ENCODE measurements around the gene IFNLR1. TPM values are rescaled to one million over a fixed set of nuclear protein-coding genes. Genes with fewer than 3 reads are reported as not detected.
A peak's percentile ranks its signal among the peaks of the same experiment; 100 is the strongest.

Gene IFNLR1
- total RNA-seq, 1 donor from 2014 or later: 7.1 TPM

DNA sequence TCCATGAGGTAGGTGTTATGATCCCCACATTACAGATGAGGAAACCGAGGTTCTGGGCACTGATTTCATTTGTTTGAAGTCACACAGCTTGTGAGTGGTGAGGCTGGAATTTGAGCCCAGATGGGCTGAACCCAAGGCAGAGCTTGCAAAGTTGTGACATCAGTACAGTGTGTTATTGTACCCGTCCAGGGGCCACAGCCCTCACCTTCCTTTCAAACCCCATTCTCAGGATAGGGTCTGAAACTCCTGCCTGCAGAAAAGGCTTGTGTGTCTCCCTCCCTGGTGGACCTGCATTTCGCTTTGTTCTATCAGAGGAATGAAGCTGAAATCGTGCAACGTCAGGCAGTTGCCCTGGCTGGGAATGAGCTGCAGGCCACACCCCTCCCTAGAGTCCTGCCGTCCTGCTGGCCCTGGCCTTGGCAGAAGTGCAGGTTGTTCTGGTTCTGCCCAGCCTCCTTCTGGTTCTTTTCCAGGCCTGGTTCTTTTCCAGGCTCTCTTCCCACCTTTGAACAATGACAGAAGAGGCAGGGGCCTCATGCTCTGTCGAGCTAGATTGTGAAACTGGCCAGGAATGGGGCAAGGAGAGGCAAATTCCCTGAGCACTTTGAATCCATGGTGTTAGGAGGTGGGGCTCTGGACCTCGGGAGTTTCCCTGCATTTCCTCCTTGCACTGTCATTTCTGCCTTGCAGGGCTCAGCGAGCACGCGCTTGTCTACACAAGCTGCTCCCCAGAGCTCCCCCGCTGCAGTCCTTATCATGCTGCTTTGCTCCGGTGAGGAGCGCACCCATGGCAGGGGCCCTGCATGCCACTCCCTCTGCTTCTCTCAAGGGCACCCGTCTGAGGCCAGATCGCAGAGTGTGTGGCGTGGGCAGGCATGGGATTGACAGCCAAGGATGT is 67.0 kb downstream of the IFNLR1 start:
- Mint-ChIP-seq H3K4me3 (peak overlapping the region; percentile 55), H3K4me1 (ENCODE audit: unreplicated experiment) (peaks cover 18% of the 10 kb centered on the region), H3K9me3 (no peaks in the 10 kb centered on the region), H3K27ac (peak overlapping the region; percentile 90), H3K27me3 (peaks cover 6% of the 10 kb centered on the region), H3K36me3 (no peaks in the 10 kb centered on the region)
- TF ChIP-seq, protein P1, sequence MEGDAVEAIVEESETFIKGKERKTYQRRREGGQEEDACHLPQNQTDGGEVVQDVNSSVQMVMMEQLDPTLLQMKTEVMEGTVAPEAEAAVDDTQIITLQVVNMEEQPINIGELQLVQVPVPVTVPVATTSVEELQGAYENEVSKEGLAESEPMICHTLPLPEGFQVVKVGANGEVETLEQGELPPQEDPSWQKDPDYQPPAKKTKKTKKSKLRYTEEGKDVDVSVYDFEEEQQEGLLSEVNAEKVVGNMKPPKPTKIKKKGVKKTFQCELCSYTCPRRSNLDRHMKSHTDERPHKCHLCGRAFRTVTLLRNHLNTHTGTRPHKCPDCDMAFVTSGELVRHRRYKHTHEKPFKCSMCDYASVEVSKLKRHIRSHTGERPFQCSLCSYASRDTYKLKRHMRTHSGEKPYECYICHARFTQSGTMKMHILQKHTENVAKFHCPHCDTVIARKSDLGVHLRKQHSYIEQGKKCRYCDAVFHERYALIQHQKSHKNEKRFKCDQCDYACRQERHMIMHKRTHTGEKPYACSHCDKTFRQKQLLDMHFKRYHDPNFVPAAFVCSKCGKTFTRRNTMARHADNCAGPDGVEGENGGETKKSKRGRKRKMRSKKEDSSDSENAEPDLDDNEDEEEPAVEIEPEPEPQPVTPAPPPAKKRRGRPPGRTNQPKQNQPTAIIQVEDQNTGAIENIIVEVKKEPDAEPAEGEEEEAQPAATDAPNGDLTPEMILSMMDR (conservative IDR thresholded peaks at IDR 0.05): no peak
- no peak for DNase-seq (ENCODE audit: extremely low spot score, unreplicated experiment)

- TF ChIP-seq, protein P1 (conservative IDR thresholded peaks at IDR 0.05): no peak
- H3K27me3 Mint-ChIP-seq: peaks cover 6% of the 10 kb centered on the region
- no peak overlapping the region for H3K4me3 Mint-ChIP-seq
- no peaks in the 10 kb centered on the region for H3K36me3 Mint-ChIP-seq
- H3K9me3 Mint-ChIP-seq: no peaks in the 10 kb centered on the region
- no peak for DNase-seq (ENCODE audit: extremely low spot score, unreplicated experiment)
- peaks cover 18% of the 10 kb centered on the region for H3K4me1 Mint-ChIP-seq (ENCODE audit: unreplicated experiment)
- peak overlapping the region; percentile 90 for H3K27ac Mint-ChIP-seq
Observed at GRCh38 chr1:24119489-24119858, 67.6 kb downstream of the IFNLR1 start.

DNA sequence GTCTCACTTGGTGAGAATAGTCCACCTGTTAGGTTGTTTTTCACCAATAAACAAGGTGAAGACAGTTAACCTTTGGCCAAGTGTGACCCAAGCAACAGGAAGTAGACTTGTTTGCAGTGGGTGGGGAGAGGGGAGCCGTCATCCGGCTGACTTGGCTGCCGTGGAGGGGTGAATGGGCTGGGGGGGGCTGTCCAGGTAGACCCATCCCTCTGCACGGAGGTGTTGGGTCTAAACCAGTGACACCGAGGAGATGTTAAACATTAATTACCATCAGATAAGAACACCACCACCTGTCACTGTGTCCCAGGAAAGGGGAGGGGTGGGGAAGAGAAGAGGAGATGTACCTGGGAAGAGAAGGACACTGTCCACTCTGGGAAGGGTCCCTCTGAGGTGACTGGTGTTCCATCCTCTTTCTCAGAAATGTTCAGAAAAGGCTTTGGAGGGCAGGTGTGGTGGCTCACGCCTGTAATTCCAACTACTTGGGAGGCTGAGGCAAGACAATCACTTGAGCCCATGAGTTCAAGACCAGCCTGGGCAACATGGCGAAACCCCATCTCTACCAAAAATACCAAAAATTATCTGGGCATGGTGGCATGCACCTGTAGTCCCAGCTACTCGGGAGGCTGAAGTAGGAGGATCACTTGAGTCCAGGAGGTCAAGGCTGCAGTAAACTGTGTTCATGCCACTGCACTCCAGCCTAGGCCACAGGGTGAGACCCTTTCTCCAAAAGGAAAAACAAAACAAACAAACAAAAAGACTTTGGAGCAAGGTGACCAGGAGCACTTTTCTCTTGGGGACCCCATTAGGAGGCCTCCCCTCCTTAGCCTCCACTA is 68.5 kb downstream of the IFNLR1 start:
- Mint-ChIP-seq H3K36me3 (no peaks in the 10 kb centered on the region), H3K4me1 (ENCODE audit: unreplicated experiment) (peaks cover 18% of the 10 kb centered on the region), H3K27me3 (peaks cover 9% of the 10 kb centered on the region), H3K27ac (peak overlapping the region; percentile 48), H3K9me3 (no peaks in the 10 kb centered on the region), H3K4me3 (no peak overlapping the region)
- DNase-seq (ENCODE audit: extremely low spot score, unreplicated experiment): no peak
- TF ChIP-seq, protein P1 (conservative IDR thresholded peaks at IDR 0.05): no peak

GRCh38 chr1:24117722-24118409 is 69.2 kb downstream of the IFNLR1 start:
- Mint-ChIP-seq H3K9me3 (no peaks in the 10 kb centered on the region), H3K4me3 (peak overlapping the region; percentile 14), H3K27ac (peak overlapping the region; percentile 81), H3K36me3 (no peaks in the 10 kb centered on the region), H3K4me1 (ENCODE audit: unreplicated experiment) (peaks cover 18% of the 10 kb centered on the region), H3K27me3 (peaks cover 9% of the 10 kb centered on the region)
- TF ChIP-seq, protein P1 (conservative IDR thresholded peaks at IDR 0.05): no peak
- no peak for DNase-seq (ENCODE audit: extremely low spot score, unreplicated experiment)

DNA sequence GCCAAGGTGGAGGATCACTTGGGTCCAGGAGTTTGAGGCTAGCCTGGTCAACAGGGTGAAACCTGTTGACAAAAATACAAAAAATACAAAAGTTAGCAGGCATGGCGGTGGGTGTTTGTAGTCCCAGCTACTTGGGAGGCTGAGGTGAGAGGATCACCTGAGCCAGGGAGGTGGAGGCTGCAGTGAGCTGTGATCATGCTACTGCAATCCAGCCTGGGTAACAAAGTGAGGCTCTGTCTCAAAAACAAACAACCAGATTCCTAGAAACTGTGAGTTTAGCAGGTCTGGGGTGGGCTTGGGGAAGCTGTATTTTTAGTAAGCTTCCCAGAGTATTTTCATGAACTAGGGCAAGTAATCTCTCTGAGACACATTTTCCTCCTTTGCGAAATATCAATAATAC is 70.0 kb downstream of the IFNLR1 start:
- H3K9me3 Mint-ChIP-seq: no peaks in the 10 kb centered on the region
- peaks cover 9% of the 10 kb centered on the region for H3K27me3 Mint-ChIP-seq
- DNase-seq (ENCODE audit: extremely low spot score, unreplicated experiment): no peak
- no peak overlapping the region for H3K4me3 Mint-ChIP-seq
- H3K4me1 Mint-ChIP-seq (ENCODE audit: unreplicated experiment): peaks cover 18% of the 10 kb centered on the region
- TF ChIP-seq, protein P1 (conservative IDR thresholded peaks at IDR 0.05): no peak
- H3K36me3 Mint-ChIP-seq: no peaks in the 10 kb centered on the region
- no peak overlapping the region for H3K27ac Mint-ChIP-seq

Data from type B pancreatic cell (in vitro differentiated cells).